Cerebellar cortex (tissue), 1 donor: Measurements from ENCODE around the gene CSF1R.

Experiments
- DNase-seq: peaks from one replicate; pipeline ENCODE4 v3.0.0-alpha.2; 2015; ENCODE audit warnings: low spot score

CSF1R gene

GRCh38 chr5:150069672-150070627, 16.4 kb downstream of the CSF1R start:
- no peak for DNase-seq

GRCh38 chr5:150068961-150069645, 17.3 kb downstream of the CSF1R start:
- no peak for DNase-seq

- DNase-seq, result no peak
These were observed 17.9 kb downstream of the CSF1R start for GRCh38 chr5:150068472-150068871.

GRCh38 chr5:150068071-150068470, 18.3 kb downstream of the CSF1R start:
- DNase-seq, result no peak

- DNase-seq, result no peak
These were observed 18.9 kb downstream of the CSF1R start for GRCh38 chr5:150067405-150067960.

GRCh38 chr5:150066901-150067396, 19.4 kb downstream of the CSF1R start:
- no peak for DNase-seq

- DNase-seq, result no peak
These were observed 19.9 kb downstream of the CSF1R start for GRCh38 chr5:150066436-150066835.

GRCh38 chr5:150065886-150066285, 20.5 kb downstream of the CSF1R start:
- DNase-seq, result no peak

GRCh38 chr5:150065346-150065745, 21.0 kb downstream of the CSF1R start:
- no peak for DNase-seq

GRCh38 chr5:150064681-150065220, 21.6 kb downstream of the CSF1R start:
- no peak for DNase-seq

GRCh38 chr5:150063638-150064037, 22.7 kb downstream of the CSF1R start:
- DNase-seq, result no peak

GRCh38 chr5:150062216-150062922, 24.0 kb downstream of the CSF1R start:
- no peak for DNase-seq

- no peak for DNase-seq
These were observed 24.8 kb downstream of the CSF1R start for GRCh38 chr5:150061538-150061995.

- DNase-seq, result no peak
These were observed 25.9 kb downstream of the CSF1R start for GRCh38 chr5:150060471-150060870.

- DNase-seq, result no peak
These were observed 26.7 kb downstream of the CSF1R start for GRCh38 chr5:150059623-150060022.

- DNase-seq, result peak; percentile 36
These were observed 27.8 kb downstream of the CSF1R start for GRCh38 chr5:150058480-150059126.

- no peak for DNase-seq
These were observed 28.4 kb downstream of the CSF1R start for GRCh38 chr5:150057996-150058395.

GRCh38 chr5:150057511-150057910, 28.8 kb downstream of the CSF1R start:
- no peak for DNase-seq

- no peak for DNase-seq
These were observed 29.3 kb downstream of the CSF1R start for GRCh38 chr5:150057052-150057451.

- no peak for DNase-seq
These were observed 30.3 kb downstream of the CSF1R start for GRCh38 chr5:150056075-150056443.
